Endodermal cell (in vitro differentiated cells): ENCODE results near the gene CFI. TPM values are rescaled to one million over a fixed set of nuclear protein-coding genes. Genes with fewer than 3 reads are reported as not detected.

Source experiments
- DNase-seq: peaks from one replicate; pipeline ENCODE4 v3.0.0-alpha.2; 2017
- H3K27ac ChIP-seq: 2 replicates; pipeline ENCODE4 v1.5.1; 2013; ENCODE audit warnings: mild to moderate bottlenecking, low read depth, low read length, moderate library complexity
- H3K27me3 ChIP-seq: 2 replicates; pipeline ENCODE4 v1.6.1; 2013; ENCODE audit warnings: mild to moderate bottlenecking, low read length, moderate library complexity; ENCODE audit not compliant: insufficient read depth, control insufficient read depth, poor library complexity, severe bottlenecking
- H3K36me3 ChIP-seq: 2 replicates; pipeline ENCODE4 v1.7.0; 2013; ENCODE audit warnings: mild to moderate bottlenecking, low read length, moderate library complexity; ENCODE audit not compliant: control insufficient read depth, insufficient read depth
- H3K4me1 ChIP-seq: one replicate; pipeline ENCODE4 v1.7.0; 2013; ENCODE audit warnings: low read length; ENCODE audit not compliant: control insufficient read depth, insufficient read depth
- H3K4me3 ChIP-seq: 2 replicates; pipeline ENCODE4 v1.5.1; 2013; ENCODE audit warnings: mild to moderate bottlenecking, low read length, moderate library complexity
- H3K9ac ChIP-seq: 2 replicates; pipeline ENCODE4 v1.6.1; 2013; ENCODE audit warnings: mild to moderate bottlenecking, low read length, moderate library complexity; ENCODE audit not compliant: poor library complexity, severe bottlenecking; ENCODE audit errors: extremely low read depth
- H3K9me3 ChIP-seq: 2 replicates; pipeline ENCODE4 v1.6.1; 2013; ENCODE audit warnings: mild to moderate bottlenecking, low read length, moderate library complexity; ENCODE audit not compliant: control insufficient read depth
- H3K27ac Mint-ChIP-seq: 2 replicates; pipeline ENCODE4 v1.8.0; 2020; ENCODE audit warnings: mixed read lengths
- H3K27me3 Mint-ChIP-seq: 2 replicates; pipeline ENCODE4 v1.8.0; 2021; ENCODE audit warnings: mild to moderate bottlenecking, mixed read lengths; ENCODE audit not compliant: insufficient read depth
- H3K36me3 Mint-ChIP-seq: 2 replicates; pipeline ENCODE4 v1.8.0; 2020; ENCODE audit warnings: low read depth, mixed read lengths
- H3K4me1 Mint-ChIP-seq: 2 replicates; pipeline ENCODE4 v1.8.0; 2020; ENCODE audit warnings: mixed read lengths
- H3K4me3 Mint-ChIP-seq: 2 replicates; pipeline ENCODE4 v1.8.0; 2020; ENCODE audit warnings: mild to moderate bottlenecking, moderate library complexity, mixed read lengths
- H3K9me3 Mint-ChIP-seq: 2 replicates; pipeline ENCODE4 v1.8.0; 2020; ENCODE audit warnings: mild to moderate bottlenecking, mixed read lengths
- CTCF ChIP-seq: fragments of 200-600 bp; sonication (generic); conservative IDR thresholded peaks from 2 replicates; pipeline ENCODE4 v1.5.0; 2021; ENCODE audit warnings: antibody characterized with exemption, mild to moderate bottlenecking
- WGBS, 2 experiments: methylation state at CpG; one replicate each; pipeline versions ENCODE4 v1.1.5 to v1.1.7; 2013; ENCODE audit warnings: missing lambda C conversion rate in 2 of 2, mixed read lengths in 1 of 2; ENCODE audit not compliant: insufficient coverage in 1 of 2, insufficient read length in 1 of 2; 5-methylcytosine and 5-hydroxymethylcytosine counted together
- total RNA-seq, 2 donors: library from RNA; stranded (reverse); fragmentation: NEBNext Ultra II Directional in 1 of 2; extraction: Animal tissue kit (Norgen Biotek cat#: 25700) in 1 of 2; gene quantifications; 2 replicates in 1 of 2; 3 replicates in 1 of 2; pipeline ENCODE4 v1.2.1, GENCODE V29; 2021

Gene CFI
- total RNA-seq, 2 donors from 2014 or later, result not detected

- WGBS, 2 experiments, result 95 to 100% methylated on average over 1 of the region's 1 CpG
Observed at GRCh38 chr4:109748114-109748513, 53.7 kb downstream of the CFI start.

GRCh38 chr4:109746728-109747127 is 55.1 kb downstream of the CFI start:
- Histone ChIP-seq H3K9me3 (no peaks in the 10 kb centered on the region), H3K36me3 (no peaks in the 10 kb centered on the region), H3K27ac (no peak overlapping the region), H3K9ac (no peak overlapping the region), H3K4me3 (no peak overlapping the region), H3K27me3 (no peaks in the 10 kb centered on the region), H3K4me1 (no peaks in the 10 kb centered on the region)
- Mint-ChIP-seq H3K27ac (no peak overlapping the region), H3K27me3 (no peaks in the 10 kb centered on the region), H3K9me3 (no peaks in the 10 kb centered on the region), H3K36me3 (no peaks in the 10 kb centered on the region), H3K4me3 (no peak overlapping the region), H3K4me1 (peaks cover 8% of the 10 kb centered on the region)
- no peak for DNase-seq
- TF ChIP-seq CTCF, result no peak
- WGBS, 2 experiments, result 82 to 100% methylated on average over 2 of the region's 2 CpGs

More at GRCh38 chr4:109748114-109748513, 53.7 kb downstream of the CFI start:
- TF ChIP-seq CTCF, result no peak
- no peak for DNase-seq
- H3K27me3 Mint-ChIP-seq, result no peaks in the 10 kb centered on the region
- no peak overlapping the region for H3K9ac ChIP-seq
- no peaks in the 10 kb centered on the region for H3K36me3 Mint-ChIP-seq
- H3K4me1 ChIP-seq, result no peaks in the 10 kb centered on the region
- no peak overlapping the region for H3K4me3 ChIP-seq
- peaks cover 8% of the 10 kb centered on the region for H3K4me1 Mint-ChIP-seq
- H3K36me3 ChIP-seq, result no peaks in the 10 kb centered on the region
- no peaks in the 10 kb centered on the region for H3K9me3 ChIP-seq
- H3K27me3 ChIP-seq, result no peaks in the 10 kb centered on the region
- no peak overlapping the region for H3K27ac ChIP-seq
- H3K4me3 Mint-ChIP-seq, result no peak overlapping the region
- H3K27ac Mint-ChIP-seq, result no peak overlapping the region
- H3K9me3 Mint-ChIP-seq, result no peaks in the 10 kb centered on the region

- H3K4me3 Mint-ChIP-seq, result no peak overlapping the region
- Histone ChIP-seq H3K4me1 (no peaks in the 10 kb centered on the region), H3K27me3 (no peaks in the 10 kb centered on the region), H3K4me3 (no peak overlapping the region), H3K36me3 (no peaks in the 10 kb centered on the region), H3K27ac (no peak overlapping the region), H3K9ac (no peak overlapping the region), H3K9me3 (no peaks in the 10 kb centered on the region)
- no peaks in the 10 kb centered on the region for H3K36me3 Mint-ChIP-seq
- H3K9me3 Mint-ChIP-seq, result no peaks in the 10 kb centered on the region
- H3K27me3 Mint-ChIP-seq, result no peaks in the 10 kb centered on the region
- no peak overlapping the region for H3K27ac Mint-ChIP-seq
- H3K4me1 Mint-ChIP-seq, result peaks cover 8% of the 10 kb centered on the region
- TF ChIP-seq CTCF, result no peak
- no peak for DNase-seq
Observed at GRCh38 chr4:109745830-109746229, 56.0 kb downstream of the CFI start.
